Neural cell (in vitro differentiated cells): ENCODE results near the gene SLC41A3.

Experiments
- EP300 ChIP-seq: fragments of 450-650 bp; conservative IDR thresholded peaks from 2 replicates; pipeline ENCODE4 v1.6.1; 2014; ENCODE audit warnings: antibody characterized with exemption, mild to moderate bottlenecking, moderate library complexity; ENCODE audit not compliant: poor library complexity, severe bottlenecking
- EZH2 ChIP-seq: fragments of 200-600, 300-800 bp; shearing (Covaris generic), sonication (generic); IDR thresholded peaks from 2 replicates; pipeline ENCODE4 v1.6.1; 2014; ENCODE audit warnings: antibody characterized with exemption, low read length, borderline replicate concordance, mild to moderate bottlenecking; ENCODE audit not compliant: insufficient read depth, poor library complexity, severe bottlenecking
- MXI1 ChIP-seq: fragments of 450-650 bp; conservative IDR thresholded peaks from 2 replicates; pipeline ENCODE4 v1.6.1; 2014; ENCODE audit warnings: antibody characterized with exemption, mild to moderate bottlenecking; ENCODE audit not compliant: poor library complexity, severe bottlenecking
- POLR2AphosphoS5 ChIP-seq: IDR thresholded peaks from 2 replicates; pipeline ENCODE4 v1.6.1; 2012
- RAD21 ChIP-seq: fragments of 450-650 bp; conservative IDR thresholded peaks from 2 replicates; pipeline ENCODE4 v1.6.1; 2014; ENCODE audit warnings: antibody characterized with exemption, mild to moderate bottlenecking, moderate library complexity
- REST ChIP-seq: IDR thresholded peaks from 2 replicates; pipeline ENCODE4 v1.6.1; 2012; ENCODE audit warnings: borderline replicate concordance
- SMC3 ChIP-seq: fragments of 450-650 bp; conservative IDR thresholded peaks from 2 replicates; pipeline ENCODE4 v1.6.1; 2014; ENCODE audit warnings: antibody characterized with exemption, mild to moderate bottlenecking, moderate library complexity; ENCODE audit not compliant: poor library complexity
- TAF1 ChIP-seq: IDR thresholded peaks from 2 replicates; pipeline ENCODE4 v1.6.1; 2012; ENCODE audit warnings: low read depth
- TF ChIP-seq, protein P1 (sequence below): fragments of 450-650 bp; IDR thresholded peaks from 2 replicates; pipeline ENCODE4 v1.5.1; 2014; ENCODE audit warnings: antibody characterized with exemption, mild to moderate bottlenecking, moderate library complexity; ENCODE audit not compliant: poor library complexity, severe bottlenecking

DNA sequence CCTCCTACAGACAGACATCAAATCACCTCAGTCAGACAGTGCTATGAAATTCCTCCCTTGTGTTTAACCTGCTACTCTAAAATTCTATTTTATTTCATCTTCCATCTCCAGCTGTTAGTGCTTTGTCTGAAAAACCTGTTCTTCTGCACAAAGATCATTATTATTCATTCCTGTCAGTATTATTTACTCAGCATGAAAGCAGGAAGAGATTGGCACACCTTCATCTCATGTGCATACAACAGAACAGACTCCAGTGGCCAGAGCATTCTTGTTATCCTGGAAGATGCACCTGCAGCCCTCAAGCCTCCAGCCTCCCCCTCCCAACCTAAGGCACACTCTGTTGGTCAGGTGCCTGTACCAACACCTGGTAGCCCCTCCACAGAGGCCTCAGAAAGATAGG, 116.8 kb downstream of the SLC41A3 start:
- TF ChIP-seq, protein P1, sequence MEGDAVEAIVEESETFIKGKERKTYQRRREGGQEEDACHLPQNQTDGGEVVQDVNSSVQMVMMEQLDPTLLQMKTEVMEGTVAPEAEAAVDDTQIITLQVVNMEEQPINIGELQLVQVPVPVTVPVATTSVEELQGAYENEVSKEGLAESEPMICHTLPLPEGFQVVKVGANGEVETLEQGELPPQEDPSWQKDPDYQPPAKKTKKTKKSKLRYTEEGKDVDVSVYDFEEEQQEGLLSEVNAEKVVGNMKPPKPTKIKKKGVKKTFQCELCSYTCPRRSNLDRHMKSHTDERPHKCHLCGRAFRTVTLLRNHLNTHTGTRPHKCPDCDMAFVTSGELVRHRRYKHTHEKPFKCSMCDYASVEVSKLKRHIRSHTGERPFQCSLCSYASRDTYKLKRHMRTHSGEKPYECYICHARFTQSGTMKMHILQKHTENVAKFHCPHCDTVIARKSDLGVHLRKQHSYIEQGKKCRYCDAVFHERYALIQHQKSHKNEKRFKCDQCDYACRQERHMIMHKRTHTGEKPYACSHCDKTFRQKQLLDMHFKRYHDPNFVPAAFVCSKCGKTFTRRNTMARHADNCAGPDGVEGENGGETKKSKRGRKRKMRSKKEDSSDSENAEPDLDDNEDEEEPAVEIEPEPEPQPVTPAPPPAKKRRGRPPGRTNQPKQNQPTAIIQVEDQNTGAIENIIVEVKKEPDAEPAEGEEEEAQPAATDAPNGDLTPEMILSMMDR, result no peak
- no peak for TF ChIP-seq EZH2
- peak; percentile 64 for TF ChIP-seq POLR2AphosphoS5
- TF ChIP-seq RAD21, result no peak
- peak; percentile 30 for TF ChIP-seq REST
- TF ChIP-seq MXI1, result no peak
- TF ChIP-seq TAF1, result no peak
- peak; percentile 67 for TF ChIP-seq EP300
- no peak for TF ChIP-seq SMC3
